Right ventricle myocardium inferior (tissue), 1 donor: Measurements from ENCODE around the gene S100A11. TPM values are rescaled to one million over a fixed set of nuclear protein-coding genes. Genes with fewer than 3 reads are reported as not detected.
A peak's percentile ranks its signal among the peaks of the same experiment; 100 is the strongest.

Experiments
- ATAC-seq: fragments of 200-7000 bp; cut with Tn5 transposase; one replicate; pipeline ENCODE4 v1.9.1; 2020; ENCODE audit warnings: mild to moderate bottlenecking, moderate library complexity
- DNase-seq: peaks from one replicate; pipeline ENCODE4 v3.0.0; 2021; ENCODE audit errors: missing footprints
- intact Hi-C: fragments of 100-400 bp; cut with DNase I; formaldehyde crosslinking; loops from one replicate; pipeline ENCODE4 v1.11.0; 2022
- total RNA-seq: library from RNA; stranded (reverse); fragmentation: NEBNext Ultra II Directional; extraction: Animal tissue kit (Norgen Biotek cat#: 25700); gene quantifications from one replicate; pipeline ENCODE4 v1.2.1, GENCODE V29; 2021
- donor health status: DM: no; HTN: yes; CAD: no; lungs with severe emphysema.

S100A11 gene
- total RNA-seq, 1 donor from 2014 or later, result 92.0 TPM

DNA sequence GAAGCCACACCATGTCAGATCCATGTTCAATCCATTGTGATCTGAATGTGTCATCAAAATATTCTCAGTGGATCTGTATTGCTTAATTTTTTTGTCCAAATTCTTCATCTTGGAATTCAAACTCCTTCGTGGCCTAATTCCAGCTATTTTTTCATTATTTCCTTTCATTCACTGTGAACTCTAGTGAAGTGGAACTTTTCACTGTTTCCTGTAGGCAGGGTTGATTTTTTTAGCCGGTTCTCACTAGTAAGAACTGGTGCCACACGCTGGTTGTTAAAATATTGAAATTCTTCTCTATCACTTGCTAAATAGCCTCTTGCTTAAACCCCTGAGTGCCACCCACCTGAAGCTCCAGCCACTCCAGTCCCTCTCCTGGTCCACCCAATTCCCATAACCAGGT is 7.6 kb upstream of the S100A11 start:
- DNase-seq (no peak), ATAC-seq (no peak)
- intact Hi-C loops, result no loop called here

DNA sequence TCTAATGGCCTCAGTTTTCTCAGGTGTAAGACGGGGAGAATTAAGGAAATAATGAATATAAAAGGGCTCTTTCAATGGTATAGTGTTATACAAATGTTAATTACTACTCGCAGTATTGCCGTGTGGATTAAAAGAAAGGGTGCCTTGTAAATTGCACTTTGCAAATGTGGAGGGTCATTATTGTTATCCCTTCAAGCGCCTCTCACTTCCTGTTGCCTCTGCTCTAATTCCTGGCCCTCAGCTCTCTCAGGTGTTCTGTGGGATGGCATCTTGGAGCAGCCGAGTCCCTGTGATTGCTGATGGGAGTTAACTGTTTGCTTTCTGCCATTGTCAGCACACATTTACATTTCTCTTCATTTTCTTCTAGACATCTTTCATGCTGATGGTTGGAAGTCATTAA is 7.1 kb upstream of the S100A11 start:
- no peak for DNase-seq
- intact Hi-C loops, result no loop called here
- no peak for ATAC-seq

DNA sequence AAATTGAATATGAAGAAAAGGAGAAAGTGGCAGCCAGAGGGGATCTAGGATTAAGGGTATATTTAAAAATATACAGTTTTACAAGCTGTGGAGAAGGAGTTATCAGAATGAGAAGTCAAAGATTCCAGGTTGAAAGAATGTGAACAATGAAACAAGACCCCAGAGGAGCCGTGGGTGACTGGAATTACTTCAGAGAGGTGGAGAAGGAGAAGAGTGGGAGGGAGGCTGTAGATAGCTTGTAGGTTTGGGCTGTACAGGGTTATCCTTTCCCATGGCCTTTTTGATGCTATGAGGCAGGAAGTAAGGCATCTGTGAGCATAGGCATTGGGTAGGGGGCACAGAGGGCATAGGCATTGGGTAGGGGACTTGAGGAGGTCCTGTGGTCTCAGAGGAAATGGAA is 5.2 kb upstream of the S100A11 start:
- ATAC-seq, result no peak

DNA sequence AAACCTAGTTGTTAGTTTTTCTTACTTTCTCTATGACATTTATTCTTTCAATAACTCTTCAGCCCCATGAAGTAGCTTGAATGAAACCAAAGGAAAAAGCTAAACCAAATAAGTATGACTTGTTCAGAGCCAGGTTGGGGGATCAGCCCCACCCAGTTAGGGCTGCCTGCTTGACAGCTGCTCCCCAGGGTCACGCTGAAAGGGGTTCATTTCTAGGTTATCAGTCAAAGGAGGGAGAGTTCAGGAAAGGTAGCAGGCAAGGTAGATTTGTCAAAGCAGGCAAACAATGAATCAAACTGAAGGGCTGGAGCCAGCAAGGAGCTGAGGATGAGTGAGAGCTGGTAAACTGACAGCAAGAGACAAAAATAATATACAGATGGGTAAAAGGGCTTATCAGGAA is 3.1 kb upstream of the S100A11 start:
- ATAC-seq (no peak), DNase-seq (no peak)
- intact Hi-C loops, result no loop called here

More for the DNA sequence above, 5.2 kb upstream of the S100A11 start:
- intact Hi-C loops, result no loop called here
- no peak for DNase-seq

DNA sequence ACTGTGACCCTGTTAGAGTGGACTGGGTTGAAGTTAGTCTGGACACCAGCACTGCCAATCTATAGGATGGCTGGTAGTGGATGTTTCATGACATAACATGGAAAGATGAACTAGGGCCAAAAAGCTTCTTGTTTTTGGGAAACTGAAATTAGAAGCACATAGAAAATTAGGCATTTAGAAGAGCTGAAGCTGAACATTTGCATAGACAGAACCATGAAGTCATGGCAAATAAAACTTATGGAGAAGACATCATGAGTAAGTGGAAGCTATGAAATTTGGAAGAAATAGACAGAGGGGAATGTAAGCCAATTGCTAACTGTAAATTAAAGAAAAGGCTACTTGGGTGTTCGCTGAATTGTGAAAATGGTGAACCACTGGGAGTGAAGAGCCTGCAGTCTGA is 2.7 kb upstream of the S100A11 start:
- DNase-seq, result no peak
- intact Hi-C loops, result no loop called here
- ATAC-seq, result no peak

DNA sequence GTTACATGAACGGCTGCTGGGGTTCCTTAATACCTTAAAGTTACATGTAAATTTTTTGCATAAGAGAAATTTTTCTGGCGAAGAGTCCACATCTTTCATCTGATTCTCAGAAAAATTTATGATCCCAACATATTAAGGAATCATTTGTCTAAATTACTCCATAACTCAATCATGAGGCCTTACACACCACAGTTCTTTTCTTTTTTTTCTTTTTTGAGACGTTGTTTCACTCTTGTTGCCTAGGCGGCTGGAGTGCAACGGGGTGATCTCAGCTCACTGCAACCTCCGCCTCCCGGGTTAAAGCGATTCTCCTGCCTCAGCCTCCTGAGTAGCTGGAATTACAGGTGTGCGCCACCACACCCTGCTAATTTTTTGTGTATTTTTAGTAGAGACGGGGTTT is 2.1 kb upstream of the S100A11 start:
- intact Hi-C loops, result no loop called here
- ATAC-seq (no peak), DNase-seq (no peak)

DNA sequence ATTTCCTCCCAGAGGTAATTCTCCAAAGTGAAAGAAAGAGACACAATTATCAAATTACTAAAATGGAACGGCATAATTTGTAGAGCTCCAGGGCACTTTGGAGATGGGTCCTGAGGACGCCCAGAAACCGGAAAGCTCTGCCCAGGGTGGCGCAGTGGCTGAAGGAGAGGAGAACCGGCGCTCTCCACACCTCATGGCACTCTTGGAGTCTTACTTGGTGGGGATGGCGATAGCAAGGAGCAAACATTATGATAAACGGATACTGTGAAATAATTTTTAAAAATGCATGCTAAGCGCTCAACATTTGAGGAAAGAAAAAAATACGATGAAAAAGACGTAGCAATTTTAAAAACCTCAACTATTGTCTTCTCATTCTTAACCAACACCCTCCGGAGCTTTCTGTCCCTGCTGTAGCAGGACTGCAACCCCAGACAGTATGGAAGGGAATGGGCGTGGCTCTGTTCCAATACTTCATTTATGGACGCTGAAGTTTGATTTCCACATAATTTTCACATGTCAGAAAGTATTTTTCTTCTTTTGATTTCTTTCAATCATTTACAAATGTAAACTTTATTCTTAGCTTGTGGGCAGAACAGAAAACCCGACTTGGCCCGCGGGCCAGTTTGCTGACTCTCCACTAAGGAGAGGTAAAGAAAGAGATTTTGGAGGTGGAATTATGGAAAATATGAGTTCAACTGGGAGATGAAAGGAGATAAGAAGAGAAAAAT is 1.1 kb downstream of the S100A11 start:
- intact Hi-C loops, result no loop called here
- ATAC-seq, result no peak
- DNase-seq, result no peak

DNA sequence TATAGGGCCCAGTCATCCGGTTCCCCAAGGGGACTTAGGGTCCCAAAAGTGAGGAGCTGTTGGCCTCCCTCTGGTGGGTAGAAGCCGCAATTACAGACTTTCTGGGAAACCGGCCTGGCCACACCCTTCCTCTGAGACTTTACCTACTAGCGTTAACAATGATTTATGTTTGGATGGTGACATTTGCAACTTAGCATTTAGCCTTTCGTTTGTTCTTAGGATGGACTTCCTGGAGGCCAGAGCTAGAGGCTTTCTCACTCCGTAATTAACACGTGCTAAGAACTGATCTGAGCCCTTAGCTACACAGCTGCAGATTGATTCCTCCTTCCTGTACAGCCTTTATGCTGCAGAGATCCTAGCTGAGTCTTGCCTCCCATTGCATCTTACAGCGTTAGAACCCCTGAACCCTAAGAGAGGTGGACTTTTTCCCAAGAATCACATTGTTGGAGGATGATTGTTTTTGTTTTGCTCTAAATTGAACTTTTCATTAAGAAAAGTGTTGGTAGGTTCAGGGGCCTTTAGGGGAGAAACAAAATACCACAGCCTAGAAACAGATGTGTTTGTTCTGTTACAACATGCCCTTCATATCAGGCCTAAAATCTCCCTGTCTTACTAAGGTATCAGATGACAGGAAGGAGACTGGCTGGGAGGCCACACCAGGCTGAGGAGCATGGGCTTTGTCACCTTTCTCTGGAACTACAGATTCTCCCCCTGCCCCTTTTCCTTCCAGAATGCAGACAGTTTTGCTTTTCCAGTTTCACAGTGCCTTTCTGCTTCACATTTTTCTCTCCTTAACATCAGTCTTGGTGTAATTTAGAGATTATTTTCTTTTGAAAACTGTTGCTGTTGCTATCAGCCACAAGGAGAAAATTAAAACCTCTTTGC is 1.9 kb downstream of the S100A11 start:
- ATAC-seq (no peak), DNase-seq (peak; percentile 59)
- intact Hi-C loops, result no loop called here

DNA sequence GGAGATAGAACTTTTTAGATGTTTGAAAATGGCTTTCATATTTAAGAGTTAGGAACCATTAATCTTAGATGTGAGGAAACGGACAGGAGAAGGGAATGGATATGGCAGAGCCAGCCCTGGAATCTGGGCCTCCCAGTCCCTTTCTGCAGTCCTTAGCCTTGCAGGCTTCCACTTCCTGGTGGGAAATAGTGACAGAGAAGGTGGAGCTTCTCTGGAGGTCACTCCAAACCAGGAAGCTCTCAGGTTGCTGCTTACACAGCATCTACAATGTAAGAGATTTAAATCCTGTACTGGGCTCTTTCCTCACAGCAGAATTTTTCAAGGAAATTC is 2.5 kb downstream of the S100A11 start:
- ATAC-seq, result no peak
- DNase-seq, result no peak
- intact Hi-C loops, result no loop called here

DNA sequence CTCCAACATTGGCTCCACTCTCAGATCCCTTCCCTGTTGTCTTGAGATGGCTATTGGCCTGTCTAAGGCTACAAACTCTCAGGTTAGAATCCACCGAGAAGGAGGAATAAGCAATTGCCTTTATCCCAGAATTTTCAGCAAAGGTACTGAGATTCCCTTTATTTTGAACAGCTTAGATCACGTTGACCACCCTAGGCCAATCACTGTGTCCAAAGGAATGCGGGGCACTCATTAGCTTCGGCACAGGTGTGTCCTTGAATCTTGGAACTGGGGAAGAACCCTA is 6.9 kb downstream of the S100A11 start:
- ATAC-seq, result no peak
- intact Hi-C loops, result no loop called here
- DNase-seq, result no peak

DNA sequence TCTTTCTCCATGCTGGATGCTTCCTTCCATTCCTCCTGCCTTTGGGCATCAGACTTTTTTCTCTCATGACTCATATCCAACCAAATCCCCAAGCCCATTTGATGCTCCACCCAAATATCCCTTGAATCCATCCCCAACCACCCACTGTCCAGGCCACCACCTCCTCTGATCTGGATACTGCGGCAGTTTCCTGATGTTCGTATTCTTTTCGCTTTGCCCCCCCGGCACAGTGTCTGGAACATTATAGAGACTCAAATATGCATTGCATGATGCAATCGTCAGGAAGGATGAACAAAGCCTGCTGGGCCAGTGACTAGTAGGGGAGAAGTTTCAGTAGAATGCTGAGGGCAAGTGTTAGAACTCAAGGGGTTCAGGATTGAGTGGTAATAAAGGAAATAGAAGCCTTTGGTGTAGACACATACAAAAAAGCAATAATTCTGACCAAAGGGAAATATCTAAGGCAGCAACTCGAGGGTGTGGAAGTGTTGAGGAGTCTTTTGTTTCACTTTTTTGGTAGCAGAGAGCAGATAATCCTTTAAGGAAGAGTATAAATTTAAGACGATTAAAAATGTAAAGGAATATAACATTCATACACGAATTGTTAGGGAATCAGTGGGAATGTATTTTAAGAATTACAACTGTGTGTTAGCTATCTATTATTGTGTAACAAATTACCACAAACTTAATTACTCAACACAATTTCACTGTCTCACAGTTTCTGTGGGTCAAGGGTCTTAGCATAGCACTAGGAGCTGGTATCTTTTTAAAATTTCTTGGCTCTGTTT is 7.5 kb downstream of the S100A11 start:
- DNase-seq (peak; percentile 37), ATAC-seq (no peak)
- intact Hi-C loops, result no loop called here

DNA sequence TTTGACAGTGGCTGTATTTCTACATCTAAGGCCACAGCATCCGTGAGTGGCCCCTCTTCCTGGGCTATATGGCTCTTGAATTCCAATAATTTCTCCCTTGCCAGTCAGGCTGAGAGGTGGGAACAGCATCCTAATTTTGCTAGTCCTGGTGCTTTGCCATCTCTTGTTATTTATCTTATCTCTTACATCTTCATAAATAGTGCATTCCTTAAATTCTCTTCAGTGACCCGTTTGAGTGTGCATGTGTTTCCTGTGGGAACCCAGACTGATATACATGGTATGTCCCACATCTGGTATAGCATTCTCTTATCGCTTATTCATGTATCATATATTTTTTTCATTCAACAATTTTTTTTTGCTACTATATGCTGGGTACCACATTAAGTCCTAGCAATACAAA is 9.9 kb downstream of the S100A11 start:
- ATAC-seq (no peak), DNase-seq (no peak)
- intact Hi-C loops, result no loop called here

DNA sequence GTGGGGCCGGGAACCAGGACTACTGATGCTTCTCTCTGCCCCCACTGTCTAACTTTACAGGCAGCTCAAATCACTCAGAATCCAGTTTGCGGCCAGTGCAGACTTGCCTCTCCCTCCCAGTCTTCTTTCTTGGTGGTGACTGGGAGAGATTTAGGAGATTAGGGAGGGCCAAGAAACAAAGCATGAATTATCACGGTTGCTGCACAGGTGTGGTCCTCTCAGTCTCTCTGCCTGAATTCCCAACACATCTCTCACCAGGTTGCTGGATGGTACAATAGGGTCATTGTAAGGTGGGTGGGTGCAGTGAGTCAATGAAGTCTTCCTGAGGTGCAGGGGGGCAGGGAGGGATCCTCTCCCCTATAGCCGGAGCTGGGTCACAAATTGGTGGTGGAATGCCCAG is 12.6 kb downstream of the S100A11 start:
- ATAC-seq, result no peak
- DNase-seq, result no peak
- intact Hi-C loops, result no loop called here

DNA sequence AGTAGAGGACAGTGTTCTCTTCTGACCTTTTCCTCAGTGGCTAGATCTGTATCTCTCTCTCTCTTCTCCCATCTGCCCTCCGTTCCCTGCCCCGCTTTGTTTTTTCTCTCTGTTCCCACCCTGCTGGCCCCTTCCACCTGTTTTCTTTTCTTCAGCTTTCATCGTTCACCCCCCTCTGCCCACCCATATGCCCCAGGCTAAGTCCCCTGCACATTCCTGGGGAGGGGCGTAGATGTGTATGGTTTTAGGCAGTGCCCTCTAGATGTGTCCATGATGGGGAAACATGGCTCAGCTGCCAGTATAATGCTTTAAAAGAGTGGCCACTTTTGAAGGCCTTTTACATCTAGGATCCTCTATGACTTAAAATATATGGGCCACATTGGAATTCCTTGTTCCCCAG is 13.6 kb downstream of the S100A11 start:
- ATAC-seq (no peak), DNase-seq (no peak)
- intact Hi-C loops, result no loop called here

DNA sequence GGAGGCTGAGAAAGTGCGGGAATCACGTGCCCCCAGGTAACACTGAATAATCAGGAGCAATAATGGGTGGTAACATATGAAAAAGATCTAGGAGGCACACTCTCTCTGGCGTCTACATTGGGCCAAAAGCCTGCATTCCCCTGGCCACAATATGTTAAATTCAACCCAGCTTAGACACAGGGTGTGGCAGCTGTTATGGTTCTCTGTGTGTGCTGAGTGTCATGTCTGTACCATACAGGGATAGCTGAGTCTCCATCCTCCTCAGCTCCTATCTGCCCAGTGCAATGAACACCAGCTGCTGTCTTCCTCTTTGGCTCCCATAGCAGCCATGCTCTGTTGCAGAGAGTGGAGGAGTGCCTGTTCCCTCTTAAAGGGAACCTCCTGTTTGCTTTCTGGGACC is 14.3 kb downstream of the S100A11 start:
- ATAC-seq, result no peak
- no peak for DNase-seq
- intact Hi-C loops, result no loop called here

DNA sequence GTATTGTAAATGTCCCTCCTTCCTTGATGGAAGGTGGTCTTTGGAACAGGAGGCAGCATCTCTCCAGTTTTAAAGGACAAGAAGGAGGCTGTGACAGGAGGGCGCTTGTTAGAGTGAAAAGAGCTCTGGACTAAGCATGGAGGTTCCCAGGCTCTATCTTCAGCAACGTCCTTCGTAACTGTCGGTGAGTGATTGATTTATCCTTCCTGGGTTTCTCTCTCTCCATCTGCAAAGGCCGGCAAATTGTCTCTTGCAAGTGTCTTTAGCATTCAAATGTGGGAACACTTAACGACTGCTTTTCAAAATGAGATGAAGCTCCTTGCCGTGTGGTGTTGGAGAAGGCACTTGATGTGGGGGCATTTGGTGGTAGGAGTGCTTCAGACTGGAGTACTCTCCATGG is 15.2 kb downstream of the S100A11 start:
- intact Hi-C loops, result no loop called here
- ATAC-seq, result no peak

DNA sequence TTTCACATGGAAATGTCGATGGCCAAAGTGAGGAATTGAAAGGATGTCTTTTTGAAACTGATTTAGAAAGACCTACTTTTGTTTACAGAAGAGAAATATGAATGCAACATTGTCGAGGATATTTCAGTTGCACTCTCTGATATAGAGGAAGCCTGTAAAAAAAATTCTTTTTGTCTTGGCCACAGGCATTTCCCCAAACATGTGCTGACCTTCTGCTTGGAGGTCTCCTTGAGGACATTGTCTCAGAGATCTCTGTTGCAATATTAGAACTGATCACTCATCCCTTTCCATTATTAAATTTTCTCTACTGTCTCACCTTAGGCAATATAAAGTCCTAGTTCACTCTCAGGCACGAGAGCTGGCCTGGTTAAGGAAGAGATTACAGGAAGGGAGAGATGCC is 16.0 kb downstream of the S100A11 start:
- intact Hi-C loops, result no loop called here
- ATAC-seq (no peak), DNase-seq (no peak)

More for the DNA sequence above, 15.2 kb downstream of the S100A11 start:
- DNase-seq, result no peak

DNA sequence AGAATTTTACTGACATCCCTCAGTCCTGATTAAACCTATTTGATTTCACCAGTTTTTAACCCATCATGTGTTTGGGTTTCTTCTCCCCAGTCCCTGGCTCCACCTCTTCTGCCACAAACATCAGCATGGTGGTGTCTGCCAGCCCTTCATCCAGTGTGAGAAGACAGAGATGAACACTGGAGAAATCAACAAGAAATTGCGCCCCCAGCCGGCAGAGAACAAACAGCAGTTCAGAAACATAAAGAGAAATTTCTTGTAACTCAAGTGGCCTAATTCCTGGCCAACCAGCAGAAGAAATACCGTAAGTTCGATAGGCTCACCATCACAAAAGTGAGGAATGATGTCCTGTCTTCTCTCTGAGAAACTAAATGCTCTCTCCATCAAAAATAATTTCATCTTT is 18.3 kb downstream of the S100A11 start:
- no peak for ATAC-seq
- intact Hi-C loops, result no loop called here
- DNase-seq, result no peak

DNA sequence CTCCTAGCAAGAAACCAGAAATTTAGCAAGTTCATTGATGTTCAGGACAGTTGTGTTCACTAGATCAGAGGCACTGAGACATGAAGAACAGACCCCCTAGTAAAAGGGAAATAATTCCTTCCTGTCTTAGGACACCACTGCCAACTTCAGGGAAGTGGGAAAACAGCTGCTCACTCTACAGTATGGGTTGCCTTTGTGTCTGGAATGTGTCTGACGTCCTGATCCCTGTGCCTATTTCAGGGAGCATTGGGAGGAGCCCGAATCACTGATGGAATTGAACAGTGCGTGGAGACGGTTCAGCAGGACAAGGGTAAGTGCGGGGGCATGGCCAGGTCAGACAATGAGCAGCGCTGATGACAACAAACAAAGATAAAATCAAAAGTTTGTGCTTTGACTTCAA is 21.0 kb downstream of the S100A11 start:
- no peak for ATAC-seq
- DNase-seq, result no peak
- intact Hi-C loops, result no loop called here

DNA sequence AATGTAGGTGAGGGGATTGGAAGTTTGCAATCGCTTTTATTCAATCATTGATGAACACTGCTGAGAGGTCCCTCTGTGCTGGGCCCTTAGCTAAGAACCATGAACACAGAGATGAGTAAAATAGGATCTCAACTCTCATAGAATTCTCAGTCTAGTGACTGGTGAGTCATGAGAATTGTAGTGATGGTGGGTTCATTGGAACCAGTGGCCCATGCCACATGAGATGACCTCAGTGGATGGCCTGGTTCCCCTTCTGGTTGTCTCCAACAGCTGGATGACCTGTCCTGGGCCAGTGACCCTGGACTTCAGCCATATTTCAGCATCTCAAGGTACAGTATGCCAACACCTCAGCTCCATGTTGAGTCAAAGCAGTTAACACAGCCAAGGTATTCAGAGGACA is 21.9 kb downstream of the S100A11 start:
- ATAC-seq (no peak), DNase-seq (no peak)
- intact Hi-C loops, result no loop called here
